HepG2 (cell line): Measurements from ENCODE around the gene PRSS53. TPM values are rescaled to one million over a fixed set of nuclear protein-coding genes. Genes with fewer than 3 reads are reported as not detected.
A peak's percentile ranks its signal among the peaks of the same experiment; 100 is the strongest.

Experiments used
- ATAC-seq: fragments of 200-7000 bp; cut with Tn5 transposase; 3 replicates; pipeline ENCODE4 v1.9.1; 2020; ENCODE audit warnings: mild to moderate bottlenecking, moderate library complexity
- BruUV-seq: library from RNA; stranded (reverse); fragments of 400-500 nt; replicated peaks from 2 replicates; lab custom pipeline; 2021; lab: Mats Ljungman, UMichigan
- CTCF ChIA-PET: fragments of 300-600 bp; formaldehyde crosslinking; extraction: SDS; loops from one replicate; lab custom pipeline; 2021; ENCODE audit warnings: low total read pairs, inconsistent platforms, low intra/inter-chr PET ratio; lab: Yijun Ruan, JAX
- POLR2A ChIA-PET: fragments of 350-600 bp; sonication (Branson Sonifier 250); formaldehyde crosslinking; loops from one replicate; lab custom pipeline; 2020; ENCODE audit warnings: antibody characterized with exemption, inconsistent platforms; lab: Yijun Ruan, JAX
- DNase-seq: peaks from one replicate; pipeline ENCODE4 v3.0.0-alpha.2; 2015; ENCODE audit warnings: low spot score
- FAIRE-seq: peaks from 3 replicates; lab custom pipeline; 2011; peaks lifted over from hg19 to GRCh38; lab: Jason Lieb, UNC
- H2AFZ ChIP-seq: one replicate; pipeline ENCODE4 v1.6.1; 2011; ENCODE audit warnings: low read length, inconsistent platforms
- H3K27ac ChIP-seq: fragments of 300-600 bp; 3 replicates; pipeline ENCODE4 v1.8.0; 2011; ENCODE audit warnings: mixed run types, mild to moderate bottlenecking, mixed read lengths, low read length, inconsistent platforms; ENCODE audit not compliant: insufficient read depth; ENCODE audit errors: extremely low read length
- H3K27me3 ChIP-seq, 2 experiments: fragments of 200-600 bp in 1 of 2; 2 replicates in 1 of 2; 3 replicates in 1 of 2; pipeline versions ENCODE4 v1.6.0 to v1.8.0; 2011; ENCODE audit warnings: low read length in 2 of 2, mild to moderate bottlenecking in 2 of 2, moderate library complexity in 2 of 2, inconsistent platforms in 1 of 2; ENCODE audit not compliant: insufficient read depth in 2 of 2, control insufficient read depth in 1 of 2
- H3K36me3 ChIP-seq, 2 experiments: fragments of 200-600 bp in 1 of 2; replicated peaks in 1 of 2; 2 replicates in 1 of 2; 3 replicates in 1 of 2; pipeline versions ENCODE4 v1.5.1 to v1.8.0; 2011; ENCODE audit warnings: low read length in 2 of 2, inconsistent platforms in 1 of 2; ENCODE audit not compliant: insufficient read depth in 2 of 2, control insufficient read depth in 1 of 2
- H3K4me1 ChIP-seq: 2 replicates; pipeline ENCODE4 v1.5.1; 2012; ENCODE audit warnings: low read length, inconsistent platforms; ENCODE audit not compliant: insufficient read depth
- H3K4me2 ChIP-seq: 2 replicates; pipeline ENCODE4 v1.6.0; 2011; ENCODE audit warnings: low read depth, low read length, inconsistent platforms
- H3K4me3 ChIP-seq, 3 experiments: fragments of 200-600 bp in 1 of 3; sonication (generic), shearing (Covaris generic) in 1 of 3; replicated peaks in 1 of 3; 2 replicates each; pipeline ENCODE4 v1.5.1; 2011 to 2016; ENCODE audit warnings: low read length in 3 of 3, inconsistent platforms in 2 of 3, low read depth in 2 of 3, mild to moderate bottlenecking in 2 of 3, control low read depth in 1 of 3, mixed read lengths in 1 of 3; ENCODE audit not compliant: insufficient read depth in 1 of 3
- H3K79me2 ChIP-seq: one replicate; pipeline ENCODE4 v1.6.1; 2011; ENCODE audit warnings: low read length, inconsistent platforms; ENCODE audit not compliant: insufficient read depth
- H3K9ac ChIP-seq: 2 replicates; pipeline ENCODE4 v1.6.0; 2011; ENCODE audit warnings: mild to moderate bottlenecking, low read depth, low read length, inconsistent platforms; ENCODE audit not compliant: insufficient read depth
- H3K9me3 ChIP-seq: 2 replicates; pipeline ENCODE4 v1.5.1; 2012; ENCODE audit warnings: mild to moderate bottlenecking, low read length
- H4K20me1 ChIP-seq: 2 replicates; pipeline ENCODE4 v1.6.0; 2011; ENCODE audit warnings: inconsistent platforms, mild to moderate bottlenecking, low read length, moderate library complexity; ENCODE audit not compliant: insufficient read depth
- FOXA1 ChIP-seq, 2 experiments: fragments of 450-650 bp in 1 of 2; sonication (generic) in 1 of 2; formaldehyde crosslinking in 1 of 2; IDR thresholded peaks; 2 replicates each; pipeline versions ENCODE4 v1.4.0 to v1.6.1; 2016 to 2020; ENCODE audit warnings: missing genetic modification reagents in 1 of 2
- GATAD2A ChIP-seq: IDR thresholded peaks from 2 replicates; pipeline ENCODE4 v1.6.1; 2016
- KLF16 ChIP-seq, 2 experiments: sonication (generic) in 1 of 2; formaldehyde crosslinking in 1 of 2; IDR thresholded peaks; 2 replicates each; pipeline versions ENCODE4 v1.6.1 to v1.8.0; 2016 to 2023; ENCODE audit warnings: missing genetic modification reagents in 2 of 2, missing compliant biosample characterization in 1 of 2
- RERE ChIP-seq: IDR thresholded peaks from 2 replicates; pipeline ENCODE4 v1.6.1; 2016; ENCODE audit warnings: low read depth, missing genetic modification reagents, missing compliant biosample characterization
- SMAD3 ChIP-seq: sonication (generic); formaldehyde crosslinking; IDR thresholded peaks from 2 replicates; pipeline ENCODE4 v1.4.0; 2020; ENCODE audit warnings: missing genetic modification reagents
- SSRP1 ChIP-seq: IDR thresholded peaks from 2 replicates; pipeline ENCODE4 v1.6.1; 2016; ENCODE audit warnings: control low read depth
- ZFX ChIP-seq: sonication (generic); formaldehyde crosslinking; IDR thresholded peaks from 2 replicates; pipeline ENCODE4 v1.4.0; 2020; ENCODE audit warnings: mild to moderate bottlenecking, low read depth, missing genetic modification reagents, moderate library complexity
- WGBS: methylation state at CpG from one replicate; pipeline ENCODE4 v1.1.6; 2017; ENCODE audit warnings: low lambda C conversion rate; 5-methylcytosine and 5-hydroxymethylcytosine counted together
- in situ Hi-C: cut with HindIII; loops from 2 replicates; pipeline ENCODE4 v1.10.0; 2017; ENCODE audit warnings: low pct_unique_long_range_greater_than_20kb; ENCODE audit not compliant: extremely low pct_ligation_motif_present
- intact Hi-C: fragments of 100-400 bp; cut with micrococcal nuclease; formaldehyde crosslinking; loops from one replicate; pipeline ENCODE4 v1.10.0; 2022; ENCODE audit not compliant: unreplicated experiment
- polyA plus RNA-seq, 8 experiments: library from polyadenylated mRNA; depleted of rRNA in 3 of 8; stranded (reverse) in 7 of 8; unstranded in 1 of 8; fragments of >200 nt; fragmentation: Illumina TruSeq in 4 of 8; extraction: Trizol in 4 of 8; gene quantifications; 2 replicates each; pipeline versions ENCODE4 v1.2.1 to v1.2.3, GENCODE V29; 2011 to 2016; ENCODE audit warnings: low read depth in 4 of 8, missing spikeins in 1 of 8, mixed read lengths in 1 of 8; ENCODE audit not compliant: insufficient read depth in 1 of 8
- total RNA-seq, 5 experiments: library from RNA; depleted of rRNA; stranded (reverse); fragments of >200 nt; fragmentation: Illumina TruSeq; extraction: Trizol; gene quantifications; 2 replicates each; pipeline ENCODE4 v1.2.3, GENCODE V29; 2016; ENCODE audit warnings: low read depth in 1 of 5
- TF ChIP-seq, protein P1 (sequence below), 2 experiments: IDR thresholded peaks; 2 replicates each; pipeline ENCODE4 v1.6.1; 2011 to 2012; ENCODE audit warnings: low read length in 2 of 2, borderline replicate concordance in 1 of 2, low read depth in 1 of 2, mild to moderate bottlenecking in 1 of 2, moderate library complexity in 1 of 2

The PRSS53 gene
- total and polyA plus RNA-seq, 2 of the 13 experiments (the other 11 are each of a cell fraction or from before 2014, with no cell fraction given) = 2.2 to 7.4 TPM

- FAIRE-seq (no peak), DNase-seq (peak; percentile 34), ATAC-seq (no peak)
- no peak overlapping the region for H3K9ac ChIP-seq
- no peaks in the 10 kb centered on the region for H4K20me1 ChIP-seq
- H3K4me1 ChIP-seq = peaks cover 33% of the 10 kb centered on the region
- 17% methylated on average over 4 of the region's 4 CpGs for WGBS
- H3K27me3 ChIP-seq = no peaks in the 10 kb centered on the region
- intact Hi-C loops (loop anchor here (10.0 kb wide), 1 partner anchor 145 kb away; the partner anchor contains the start of gene SETD1A), in situ Hi-C loops (no loop called here)
- no peak overlapping the region for H3K4me3 ChIP-seq
- BruUV-seq = no TSS peak
- H3K36me3 ChIP-seq = no peaks in the 10 kb centered on the region
- H3K4me2 ChIP-seq = no peak overlapping the region
- no peak overlapping the region for H3K27ac ChIP-seq
- no peaks in the 10 kb centered on the region for H3K79me2 ChIP-seq
- no peak overlapping the region for H2AFZ ChIP-seq
- POLR2A ChIA-PET = interaction anchor here (1.0 to 3.0 kb wide), 6 partner anchors 14 to 78 kb away, joined by 3 to 25 read pairs (median 4); partner anchors contain the start of genes KAT8, ZNF646 and ZNF668
- CTCF ChIA-PET = no interaction called here
- H3K9me3 ChIP-seq = no peaks in the 10 kb centered on the region
- TF ChIP-seq SMAD3 (CRISPR knock-in tag) (no peak), KLF16 (CRISPR knock-in tag; IDR thresholded peaks at IDR 0.05) (no peak), RERE (no peak), SSRP1 (0 out of 2 replicates have a peak, but pooled peaks have one; percentile 58), ZFX (0 out of 2 replicates have a peak, but pooled peaks have one; percentile 39), GATAD2A (CRISPR knock-in tag) (0 out of 2 replicates have a peak, but pooled peaks have one; percentile 9), FOXA1 (IDR thresholded peaks at IDR 0.05) (no peak), FOXA1 (CRISPR knock-in tag; IDR thresholded peaks at IDR 0.05) (peak; percentile 31; the same call in 1 of the 2 replicates)
- TF ChIP-seq, protein P1, sequence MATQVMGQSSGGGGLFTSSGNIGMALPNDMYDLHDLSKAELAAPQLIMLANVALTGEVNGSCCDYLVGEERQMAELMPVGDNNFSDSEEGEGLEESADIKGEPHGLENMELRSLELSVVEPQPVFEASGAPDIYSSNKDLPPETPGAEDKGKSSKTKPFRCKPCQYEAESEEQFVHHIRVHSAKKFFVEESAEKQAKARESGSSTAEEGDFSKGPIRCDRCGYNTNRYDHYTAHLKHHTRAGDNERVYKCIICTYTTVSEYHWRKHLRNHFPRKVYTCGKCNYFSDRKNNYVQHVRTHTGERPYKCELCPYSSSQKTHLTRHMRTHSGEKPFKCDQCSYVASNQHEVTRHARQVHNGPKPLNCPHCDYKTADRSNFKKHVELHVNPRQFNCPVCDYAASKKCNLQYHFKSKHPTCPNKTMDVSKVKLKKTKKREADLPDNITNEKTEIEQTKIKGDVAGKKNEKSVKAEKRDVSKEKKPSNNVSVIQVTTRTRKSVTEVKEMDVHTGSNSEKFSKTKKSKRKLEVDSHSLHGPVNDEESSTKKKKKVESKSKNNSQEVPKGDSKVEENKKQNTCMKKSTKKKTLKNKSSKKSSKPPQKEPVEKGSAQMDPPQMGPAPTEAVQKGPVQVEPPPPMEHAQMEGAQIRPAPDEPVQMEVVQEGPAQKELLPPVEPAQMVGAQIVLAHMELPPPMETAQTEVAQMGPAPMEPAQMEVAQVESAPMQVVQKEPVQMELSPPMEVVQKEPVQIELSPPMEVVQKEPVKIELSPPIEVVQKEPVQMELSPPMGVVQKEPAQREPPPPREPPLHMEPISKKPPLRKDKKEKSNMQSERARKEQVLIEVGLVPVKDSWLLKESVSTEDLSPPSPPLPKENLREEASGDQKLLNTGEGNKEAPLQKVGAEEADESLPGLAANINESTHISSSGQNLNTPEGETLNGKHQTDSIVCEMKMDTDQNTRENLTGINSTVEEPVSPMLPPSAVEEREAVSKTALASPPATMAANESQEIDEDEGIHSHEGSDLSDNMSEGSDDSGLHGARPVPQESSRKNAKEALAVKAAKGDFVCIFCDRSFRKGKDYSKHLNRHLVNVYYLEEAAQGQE (IDR thresholded peaks at IDR 0.05; ENCODE audit: borderline replicate concordance in 1 of 2, low read depth in 1 of 2, low read length in 2 of 2) = no peak
Observed at GRCh38 chr16:31099860-31100638, 11.3 kb upstream of the PRSS53 start.
